IPS-18a (cell line): ENCODE measurements around the gene SPAG16.

Source experiments
- H3K27ac ChIP-seq: one replicate; pipeline ENCODE4 v1.5.1; 2013; ENCODE audit warnings: low read length
- H3K27me3 ChIP-seq: one replicate; pipeline ENCODE4 v1.6.1; 2013; ENCODE audit warnings: mild to moderate bottlenecking, low read length; ENCODE audit not compliant: control insufficient read depth, insufficient read depth
- H3K36me3 ChIP-seq: one replicate; pipeline ENCODE4 v1.6.1; 2013; ENCODE audit warnings: low read depth, low read length; ENCODE audit not compliant: control insufficient read depth
- H3K4me1 ChIP-seq: one replicate; pipeline ENCODE4 v1.6.1; 2013; ENCODE audit warnings: low read depth, low read length; ENCODE audit not compliant: control insufficient read depth
- H3K4me3 ChIP-seq: one replicate; pipeline ENCODE4 v1.5.1; 2013; ENCODE audit warnings: low read length
- H3K9ac ChIP-seq: one replicate; pipeline ENCODE4 v1.6.1; 2013; ENCODE audit warnings: mild to moderate bottlenecking, low read length, moderate library complexity
- H3K9me3 ChIP-seq: one replicate; pipeline ENCODE4 v1.6.1; 2013; ENCODE audit warnings: low read depth, low read length; ENCODE audit not compliant: control insufficient read depth

Gene SPAG16

GRCh38 chr2:214138779-214139178, 854.5 kb downstream of the SPAG16 start:
- Histone ChIP-seq H3K4me1 (peaks cover 4% of the 10 kb centered on the region), H3K9ac (no peak overlapping the region), H3K4me3 (no peak overlapping the region), H3K9me3 (no peaks in the 10 kb centered on the region), H3K27ac (no peak overlapping the region), H3K36me3 (no peaks in the 10 kb centered on the region), H3K27me3 (no peaks in the 10 kb centered on the region)

GRCh38 chr2:214139630-214140284, 855.5 kb downstream of the SPAG16 start:
- Histone ChIP-seq H3K9me3 (no peaks in the 10 kb centered on the region), H3K4me1 (peaks cover 4% of the 10 kb centered on the region), H3K27ac (no peak overlapping the region), H3K4me3 (no peak overlapping the region), H3K36me3 (no peaks in the 10 kb centered on the region), H3K27me3 (no peaks in the 10 kb centered on the region), H3K9ac (no peak overlapping the region)

GRCh38 chr2:214156971-214157370, 872.7 kb downstream of the SPAG16 start:
- no peaks in the 10 kb centered on the region for H3K9me3 ChIP-seq
- no peak overlapping the region for H3K9ac ChIP-seq
- no peak overlapping the region for H3K4me3 ChIP-seq
- H3K27me3 ChIP-seq: no peaks in the 10 kb centered on the region
- H3K27ac ChIP-seq: no peak overlapping the region
- no peaks in the 10 kb centered on the region for H3K36me3 ChIP-seq
- no peaks in the 10 kb centered on the region for H3K4me1 ChIP-seq

GRCh38 chr2:214158851-214159250, 874.6 kb downstream of the SPAG16 start:
- H3K27me3 ChIP-seq: no peaks in the 10 kb centered on the region
- H3K9ac ChIP-seq: no peak overlapping the region
- no peaks in the 10 kb centered on the region for H3K4me1 ChIP-seq
- no peaks in the 10 kb centered on the region for H3K9me3 ChIP-seq
- no peak overlapping the region for H3K4me3 ChIP-seq
- no peaks in the 10 kb centered on the region for H3K36me3 ChIP-seq
- no peak overlapping the region for H3K27ac ChIP-seq

GRCh38 chr2:214169281-214169680, 885.0 kb downstream of the SPAG16 start:
- Histone ChIP-seq H3K27me3 (no peaks in the 10 kb centered on the region), H3K27ac (no peak overlapping the region), H3K4me3 (no peak overlapping the region)

GRCh38 chr2:214169736-214170135, 885.5 kb downstream of the SPAG16 start:
- Histone ChIP-seq H3K9ac (no peak overlapping the region), H3K4me1 (no peaks in the 10 kb centered on the region), H3K27ac (no peak overlapping the region), H3K27me3 (no peaks in the 10 kb centered on the region), H3K9me3 (no peaks in the 10 kb centered on the region), H3K4me3 (no peak overlapping the region), H3K36me3 (no peaks in the 10 kb centered on the region)

More at GRCh38 chr2:214169281-214169680, 885.0 kb downstream of the SPAG16 start:
- no peak overlapping the region for H3K9ac ChIP-seq
- H3K9me3 ChIP-seq: no peaks in the 10 kb centered on the region
- no peaks in the 10 kb centered on the region for H3K36me3 ChIP-seq
- H3K4me1 ChIP-seq: no peaks in the 10 kb centered on the region

- no peak overlapping the region for H3K9ac ChIP-seq
- no peak overlapping the region for H3K4me3 ChIP-seq
- no peaks in the 10 kb centered on the region for H3K27me3 ChIP-seq
- H3K4me1 ChIP-seq: no peaks in the 10 kb centered on the region
- H3K36me3 ChIP-seq: no peaks in the 10 kb centered on the region
- H3K9me3 ChIP-seq: no peaks in the 10 kb centered on the region
- H3K27ac ChIP-seq: no peak overlapping the region
Observed at GRCh38 chr2:214174563-214174962, 890.3 kb downstream of the SPAG16 start.

- no peaks in the 10 kb centered on the region for H3K36me3 ChIP-seq
- H3K27ac ChIP-seq: no peak overlapping the region
- no peaks in the 10 kb centered on the region for H3K9me3 ChIP-seq
- no peak overlapping the region for H3K4me3 ChIP-seq
- H3K27me3 ChIP-seq: no peaks in the 10 kb centered on the region
- H3K4me1 ChIP-seq: no peaks in the 10 kb centered on the region
- H3K9ac ChIP-seq: no peak overlapping the region
Observed at GRCh38 chr2:214180071-214180470, 895.8 kb downstream of the SPAG16 start.

GRCh38 chr2:214180686-214181085, 896.4 kb downstream of the SPAG16 start:
- H3K27ac ChIP-seq: no peak overlapping the region

GRCh38 chr2:214184461-214184860, 900.2 kb downstream of the SPAG16 start:
- Histone ChIP-seq H3K9me3 (no peaks in the 10 kb centered on the region), H3K4me1 (peaks cover 14% of the 10 kb centered on the region), H3K4me3 (no peak overlapping the region), H3K36me3 (no peaks in the 10 kb centered on the region), H3K9ac (no peak overlapping the region), H3K27me3 (no peaks in the 10 kb centered on the region), H3K27ac (no peak overlapping the region)

More at GRCh38 chr2:214180686-214181085, 896.4 kb downstream of the SPAG16 start:
- Histone ChIP-seq H3K36me3 (no peaks in the 10 kb centered on the region), H3K27me3 (no peaks in the 10 kb centered on the region), H3K9me3 (no peaks in the 10 kb centered on the region), H3K4me1 (no peaks in the 10 kb centered on the region), H3K9ac (no peak overlapping the region), H3K4me3 (no peak overlapping the region)

GRCh38 chr2:214185546-214185945, 901.3 kb downstream of the SPAG16 start:
- Histone ChIP-seq H3K9me3 (no peaks in the 10 kb centered on the region), H3K9ac (no peak overlapping the region), H3K4me3 (no peak overlapping the region), H3K36me3 (no peaks in the 10 kb centered on the region), H3K27ac (no peak overlapping the region), H3K27me3 (no peaks in the 10 kb centered on the region), H3K4me1 (peaks cover 19% of the 10 kb centered on the region)

GRCh38 chr2:214192711-214193110, 908.4 kb downstream of the SPAG16 start:
- Histone ChIP-seq H3K36me3 (no peaks in the 10 kb centered on the region), H3K9ac (no peak overlapping the region), H3K4me1 (peaks cover 19% of the 10 kb centered on the region), H3K4me3 (no peak overlapping the region), H3K9me3 (no peaks in the 10 kb centered on the region), H3K27ac (no peak overlapping the region), H3K27me3 (no peaks in the 10 kb centered on the region)
